ENCODE results near the gene ADA.
"Not testable (repeated sequence)": the region's sequence is repeated elsewhere in the genome, so short reads cannot be mapped to it uniquely, and the experiment has no call there.

ADA gene

DNA sequence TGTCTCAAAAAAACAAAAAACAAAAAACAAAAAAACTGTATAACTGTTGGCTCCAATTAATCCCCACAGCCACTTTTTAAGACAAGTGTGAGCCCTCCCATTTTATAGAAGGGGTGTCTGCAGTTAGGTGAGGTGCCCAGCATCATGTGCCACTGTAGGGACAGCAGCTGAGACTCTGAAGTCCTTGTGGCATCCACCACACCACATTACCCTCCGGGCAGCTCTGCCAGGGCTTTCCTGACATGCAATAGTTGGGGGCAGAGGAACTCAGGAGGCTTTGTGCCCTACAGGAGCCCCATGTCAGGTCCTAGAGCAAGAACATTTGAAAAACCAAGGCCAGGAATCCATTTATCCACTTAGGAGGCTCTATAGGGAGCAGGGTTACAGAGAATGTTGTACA, 51.8 kb downstream of the ADA start:
- DNase-seq (ENCODE audit: low read depth in 2 of 2), result no peak

- DNase-seq (ENCODE audit: low read depth in 2 of 2), result no peak
These were observed 52.8 kb downstream of the ADA start for GRCh38 chr20:44598423-44599305.

DNA sequence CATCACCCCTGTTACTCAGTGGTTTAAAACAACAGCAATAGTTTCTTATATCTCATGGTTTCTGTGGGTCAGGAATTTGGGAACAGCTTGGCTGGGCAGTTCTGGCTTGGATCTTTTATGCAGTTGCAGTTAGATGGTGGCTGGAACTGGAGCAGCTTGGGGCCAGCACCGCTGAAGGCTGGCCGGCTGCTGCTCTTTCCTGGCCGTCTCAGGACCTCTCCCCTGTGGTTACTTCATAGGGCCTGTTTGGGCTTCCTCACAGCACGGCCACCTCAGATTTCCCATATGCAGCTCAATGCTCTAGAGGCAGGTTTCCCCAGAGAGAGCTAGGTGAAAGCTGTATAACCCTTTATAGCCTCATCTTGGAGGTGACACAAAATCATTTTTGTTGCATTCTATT, 53.6 kb downstream of the ADA start:
- no peak for DNase-seq (ENCODE audit: low read depth in 2 of 2)

- DNase-seq (ENCODE audit: low read depth in 2 of 2), result no peak
These were observed 54.0 kb downstream of the ADA start for GRCh38 chr20:44597516-44597915.

- no peak for DNase-seq (ENCODE audit: low read depth in 2 of 2)
These were observed 54.6 kb downstream of the ADA start for GRCh38 chr20:44596876-44597275.

DNA sequence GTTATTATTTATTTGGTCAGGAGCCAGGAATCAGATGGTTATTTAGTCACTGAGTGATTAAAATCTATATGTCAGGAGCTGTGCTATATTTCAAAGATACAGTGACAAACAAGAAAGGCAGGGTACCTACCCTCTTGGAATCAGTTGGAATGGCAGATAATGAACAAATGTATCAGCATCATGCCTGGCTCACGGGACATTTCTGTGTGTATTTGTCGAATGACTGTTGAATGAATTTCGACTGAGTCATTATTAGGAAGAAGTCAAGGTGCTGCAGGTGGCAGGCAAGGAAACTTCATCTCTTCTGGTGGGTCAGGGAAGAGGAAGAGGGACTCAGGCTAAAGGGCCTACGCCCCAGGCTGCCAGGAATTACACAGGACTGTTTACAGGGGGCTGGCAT, 55.5 kb downstream of the ADA start:
- no peak for DNase-seq (ENCODE audit: low read depth in 2 of 2)

GRCh38 chr20:44594730-44595129, 56.8 kb downstream of the ADA start:
- no peak for DNase-seq (ENCODE audit: low read depth in 2 of 2)

- no peak for DNase-seq (ENCODE audit: low read depth in 2 of 2)
These were observed 57.7 kb downstream of the ADA start for GRCh38 chr20:44593751-44594150.

GRCh38 chr20:44592366-44592765, 59.1 kb downstream of the ADA start:
- no peak for DNase-seq (ENCODE audit: low read depth in 2 of 2)

DNA sequence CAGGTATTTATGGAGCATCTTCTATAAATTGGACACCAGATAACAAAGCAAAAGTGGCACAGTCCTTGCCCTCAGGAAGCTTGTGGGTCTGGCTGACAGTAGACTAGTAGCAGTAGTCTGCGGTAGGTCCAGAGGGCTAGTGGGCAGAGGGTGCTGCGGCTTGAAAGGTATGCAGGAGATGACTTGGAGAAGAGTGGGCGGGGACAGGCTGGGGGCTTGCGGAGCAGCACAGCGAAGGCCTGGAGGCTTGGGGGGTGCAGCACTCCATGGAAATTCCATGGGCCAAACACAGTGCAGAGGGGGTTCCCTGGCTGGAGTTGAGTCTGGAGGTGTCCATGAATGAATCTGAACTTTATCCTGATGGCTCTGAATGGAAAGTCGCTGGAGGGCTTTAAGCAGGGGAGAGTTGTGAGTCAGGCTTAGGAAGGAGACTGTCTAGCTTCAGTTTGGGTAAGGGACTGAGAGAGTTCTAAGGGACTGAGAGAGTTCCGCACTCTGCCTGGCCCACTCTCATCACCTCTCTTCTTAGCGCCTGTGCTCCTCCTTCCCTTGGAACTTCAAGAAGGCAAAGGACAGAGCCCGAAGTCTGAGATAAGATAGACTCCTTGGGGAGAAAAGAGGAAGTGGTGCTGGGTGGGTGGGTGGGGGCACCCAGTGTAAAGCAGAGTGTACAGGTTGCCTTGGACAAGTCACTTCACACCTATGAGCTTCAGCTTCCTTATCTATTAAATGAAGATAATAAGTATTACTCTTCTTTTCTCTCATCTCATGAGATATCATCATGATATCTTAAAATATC, 60.3 kb downstream of the ADA start:
- no peak for DNase-seq (ENCODE audit: low read depth in 2 of 2)

GRCh38 chr20:44589537-44589936, 62.0 kb downstream of the ADA start:
- no peak for DNase-seq (ENCODE audit: low read depth in 2 of 2)

DNA sequence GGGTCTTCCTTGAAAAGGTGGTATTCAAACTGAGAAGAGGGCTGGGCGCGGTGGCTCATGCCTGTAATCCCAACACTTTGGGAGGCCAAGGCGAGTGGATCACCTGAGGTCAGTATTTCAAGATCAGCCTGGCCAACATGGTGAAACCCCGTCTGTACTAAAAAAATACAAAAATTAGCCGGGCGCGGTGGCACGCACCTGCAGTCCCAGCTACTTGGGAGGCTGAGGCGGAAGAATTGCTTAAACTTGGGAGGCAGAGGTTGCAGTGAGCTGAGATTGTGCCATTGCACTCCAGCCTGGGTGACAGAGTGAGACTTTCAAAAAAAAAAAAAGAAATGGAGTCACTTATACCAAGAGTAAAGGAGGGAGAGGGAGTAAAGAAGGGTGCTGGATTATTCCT, 63.2 kb downstream of the ADA start:
- not testable (repeated sequence) for DNase-seq (ENCODE audit: low read depth in 2 of 2)

GRCh38 chr20:44587035-44587980, 64.2 kb downstream of the ADA start:
- no peak for DNase-seq (ENCODE audit: low read depth in 2 of 2)

DNA sequence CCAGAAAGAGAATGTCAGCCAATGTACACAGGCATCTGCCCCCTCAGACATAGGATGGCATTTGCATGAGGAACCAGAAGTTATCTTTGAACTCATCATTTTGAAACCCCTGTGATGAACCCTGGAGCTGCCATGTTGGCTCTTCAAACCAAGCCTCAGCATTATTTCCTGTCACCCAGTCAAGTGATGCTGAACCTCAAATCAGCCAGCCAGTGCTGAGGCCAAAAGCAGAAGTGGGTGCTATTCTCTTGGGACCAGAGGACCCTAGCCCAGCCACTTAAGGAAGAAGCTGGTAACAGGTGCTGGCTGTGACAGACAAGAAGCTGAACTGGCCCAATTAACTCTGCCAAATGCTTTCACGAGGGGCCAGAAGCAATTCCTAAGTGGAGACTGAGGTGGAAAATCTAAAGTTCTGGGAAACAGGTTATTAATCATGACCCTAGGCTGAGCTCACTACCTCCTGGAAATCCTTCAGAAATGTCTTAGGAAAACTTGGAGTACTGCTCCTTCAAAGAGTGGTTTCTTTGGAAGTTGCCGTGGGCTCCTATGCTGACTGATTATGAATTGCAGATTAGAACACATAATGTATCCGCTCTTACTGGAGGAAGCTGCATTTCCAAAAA, 65.1 kb downstream of the ADA start:
- no peak for DNase-seq (ENCODE audit: low read depth in 2 of 2)

GRCh38 chr20:44585057-44585963, 66.2 kb downstream of the ADA start:
- DNase-seq (ENCODE audit: low read depth in 2 of 2), result no peak

DNA sequence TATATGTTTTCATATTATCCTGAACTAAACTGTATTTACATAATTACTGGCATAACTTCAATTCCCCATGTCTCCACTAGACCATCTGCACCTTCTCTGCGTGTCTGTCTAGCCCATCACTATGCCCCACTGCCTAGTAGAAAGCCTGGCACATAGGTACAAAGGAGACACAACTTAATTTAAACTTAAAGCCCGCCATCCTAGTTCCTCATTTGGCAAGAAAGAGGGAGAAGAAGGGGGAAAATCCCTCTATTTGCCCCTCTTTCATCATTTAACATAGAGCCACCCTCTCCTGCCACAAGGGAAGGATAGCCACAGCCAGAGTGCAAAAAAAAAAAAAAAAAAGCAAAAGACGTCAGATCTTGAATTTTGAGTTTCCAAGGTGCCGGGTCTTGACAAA, 67.3 kb downstream of the ADA start:
- no peak for DNase-seq (ENCODE audit: low read depth in 2 of 2)

DNA sequence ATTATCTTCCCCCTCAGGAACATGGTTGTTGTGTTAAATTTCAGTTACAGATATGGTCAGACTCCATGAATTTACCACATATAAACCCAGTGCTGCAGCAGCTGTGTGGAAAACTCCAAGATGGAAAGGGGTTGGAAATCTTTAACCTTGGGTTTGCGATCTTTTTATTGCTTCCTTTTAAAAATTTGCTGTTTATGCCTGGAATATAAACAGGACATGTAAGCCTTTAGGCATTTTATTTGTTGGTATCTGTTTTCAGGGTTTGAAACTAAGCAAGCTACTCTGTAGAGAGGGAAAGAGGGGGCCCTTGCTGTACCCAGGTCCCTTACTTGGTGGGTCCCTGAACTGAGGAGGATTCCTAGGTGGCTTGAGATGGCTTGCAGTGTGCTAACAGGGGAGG, 68.3 kb downstream of the ADA start:
- DNase-seq (ENCODE audit: low read depth in 2 of 2), result no peak

DNA sequence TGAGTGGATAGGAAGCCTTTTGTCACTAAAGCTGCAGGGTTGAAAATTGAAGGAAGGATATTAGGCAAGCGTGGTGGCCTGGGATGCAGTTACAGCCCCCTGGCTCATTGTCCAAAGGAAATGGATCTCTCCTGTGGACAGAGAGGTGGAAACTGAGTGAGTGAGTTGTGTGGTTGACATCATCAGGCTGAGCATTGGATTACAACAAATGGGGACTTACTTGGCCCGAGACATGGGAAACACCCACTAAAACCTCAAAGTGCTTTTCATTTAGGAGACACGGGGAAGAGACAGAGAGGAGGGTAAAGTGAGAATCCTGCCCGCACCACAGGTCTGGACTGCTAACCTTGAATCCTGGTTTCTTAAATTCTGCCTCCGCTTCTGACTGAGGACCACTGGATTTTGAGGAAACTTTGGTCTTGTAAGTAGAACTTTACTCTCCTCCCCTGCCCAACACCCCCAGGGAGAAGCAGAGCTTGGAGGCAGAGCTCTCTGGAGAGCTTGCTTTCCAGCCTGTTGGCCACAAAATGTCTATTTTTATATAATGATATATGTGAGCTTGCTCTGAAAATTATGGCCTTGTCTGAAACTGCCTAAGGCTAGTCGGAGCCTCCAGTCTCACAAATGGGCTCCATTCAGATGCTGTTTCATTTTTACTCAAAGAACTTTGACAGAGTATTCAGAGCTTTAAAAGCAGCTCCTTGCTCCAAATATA, 69.0 kb downstream of the ADA start, which contains the start of gene PKIG:
TSS of gene PKIG (plus strand) at position 269 of the 715 bp plus-strand sequence. CDS start 31,978 bp downstream, outside the sequence.
- no peak for DNase-seq (ENCODE audit: low read depth in 2 of 2)

- DNase-seq (ENCODE audit: low read depth in 2 of 2), result no peak
These were observed 70.0 kb downstream of the ADA start for GRCh38 chr20:44581515-44581914.

Measured in stimulated activated CD8-positive, alpha-beta memory T cell treated with anti-CD3 and anti-CD28 coated beads, Interleukin-15, amount 100 ng/mL, for 48 hours (primary cell).